Activated CD8-positive, alpha-beta T cell treated with anti-CD3 and anti-CD28 coated beads, Interleukin-2, amount 10 ng/mL, durations not matched to agents 7 days and 5 days (primary cell): ENCODE data around the gene TXNDC17. TPM values are rescaled to one million over a fixed set of nuclear protein-coding genes. Genes with fewer than 3 reads are reported as not detected.
"Not testable (repeated sequence)": the region's sequence is repeated elsewhere in the genome, so short reads cannot be mapped to it uniquely, and the experiment has no call there.

Experiments
- ATAC-seq: fragments of 150-1000 bp; cut with Tn5 transposase; one replicate; pipeline ENCODE4 v1.10.0; 2021; ENCODE audit warnings: moderate library complexity
- CTCF ChIA-PET: fragments of 350-600 bp; sonication (Branson Sonifier 250); formaldehyde crosslinking; loops from one replicate; lab custom pipeline; 2021; ENCODE audit warnings: antibody characterized with exemption; lab: Charles Lee
- POLR2A ChIA-PET: fragments of 350-600 bp; sonication (Branson Sonifier 250); formaldehyde crosslinking; loops from one replicate; lab custom pipeline; 2021; ENCODE audit warnings: antibody characterized with exemption; lab: Charles Lee
- DNase-seq: peaks from one replicate; pipeline ENCODE4 v3.0.0-alpha.2; 2020
- H3K27ac Mint-ChIP-seq: one replicate; pipeline ENCODE4 v1.8.0; 2021; ENCODE audit warnings: mild to moderate bottlenecking, mixed read lengths
- H3K27me3 Mint-ChIP-seq: one replicate; pipeline ENCODE4 v1.8.0; 2021; ENCODE audit warnings: low read depth, mixed read lengths
- H3K36me3 Mint-ChIP-seq: one replicate; pipeline ENCODE4 v1.8.0; 2021; ENCODE audit warnings: low read depth, mixed read lengths
- H3K4me1 Mint-ChIP-seq: one replicate; pipeline ENCODE4 v1.8.0; 2021; ENCODE audit warnings: low read depth, mixed read lengths
- H3K4me3 Mint-ChIP-seq: one replicate; pipeline ENCODE4 v1.8.0; 2021; ENCODE audit warnings: mild to moderate bottlenecking, mixed read lengths
- H3K9me3 Mint-ChIP-seq: one replicate; pipeline ENCODE4 v1.8.0; 2022; ENCODE audit warnings: mixed read lengths; ENCODE audit not compliant: insufficient read depth
- total RNA-seq, 2 experiments: library from RNA; stranded (reverse); gene quantifications; one replicate each; pipeline ENCODE4 v1.2.3, GENCODE V29; 2021

TXNDC17 gene
- total RNA-seq, 2 experiments from 2014 or later = 81.8 to 94.7 TPM

DNA sequence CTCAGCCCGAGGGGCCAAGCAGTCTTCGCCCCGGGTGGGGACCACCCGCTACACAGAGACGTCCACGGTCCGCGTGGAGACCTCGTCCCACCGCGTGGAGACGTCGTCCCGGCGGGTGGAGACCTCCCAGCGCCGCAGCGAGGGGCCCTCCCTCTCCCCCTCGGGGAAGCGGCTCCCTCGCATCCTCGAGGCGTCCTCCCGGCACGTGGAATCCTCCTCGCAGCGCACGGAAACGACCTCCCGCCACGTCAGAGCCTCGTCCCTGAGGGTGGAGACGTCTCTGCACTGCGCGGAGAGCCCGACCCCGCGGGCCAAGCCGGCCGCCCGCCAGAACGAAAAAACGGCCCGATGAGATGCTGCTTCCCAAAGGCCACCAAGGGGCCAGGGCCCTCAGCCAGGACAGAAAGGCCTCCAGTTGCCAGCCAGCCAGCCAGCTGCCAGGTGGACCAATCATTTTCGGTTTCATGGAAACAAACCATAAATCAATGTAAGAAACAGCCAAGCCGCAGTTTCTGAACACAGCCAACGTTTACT is 11.1 kb downstream of the TXNDC17 start:
- no peak overlapping the region for H3K27ac Mint-ChIP-seq
- ChIA-PET CTCF (interaction anchor here (0.8 to 1.3 kb wide), 3 partner anchors 10 to 178 kb away, joined by 3 to 7 read pairs (median 5); partner anchors contain the start of gene TXNDC17), POLR2A (interaction anchor here (0.6 to 2.8 kb wide), 4 partner anchors 12 to 179 kb away, joined by 3 to 36 read pairs (median 10); partner anchors contain the start of genes KIAA0753, TXNDC17 and XAF1)
- peaks cover 21% of the 10 kb centered on the region for H3K27me3 Mint-ChIP-seq
- ATAC-seq (peak; percentile 7), DNase-seq (peak; percentile 47)
- no peaks in the 10 kb centered on the region for H3K9me3 Mint-ChIP-seq
- H3K36me3 Mint-ChIP-seq = peaks cover 31% of the 10 kb centered on the region
- H3K4me1 Mint-ChIP-seq = peaks cover 51% of the 10 kb centered on the region
- H3K4me3 Mint-ChIP-seq = peak overlapping the region; percentile 97

GRCh38 chr17:6654841-6655731 is 14.2 kb downstream of the TXNDC17 start:
- peaks cover 23% of the 10 kb centered on the region for H3K27me3 Mint-ChIP-seq
- no peaks in the 10 kb centered on the region for H3K9me3 Mint-ChIP-seq
- peak overlapping the region; percentile 54 for H3K4me3 Mint-ChIP-seq
- ChIA-PET POLR2A (no interaction called here), CTCF (no interaction called here)
- ATAC-seq (no peak), DNase-seq (no peak)
- H3K36me3 Mint-ChIP-seq = peaks cover 12% of the 10 kb centered on the region
- H3K4me1 Mint-ChIP-seq = peaks cover 48% of the 10 kb centered on the region
- H3K27ac Mint-ChIP-seq = no peak overlapping the region

DNA sequence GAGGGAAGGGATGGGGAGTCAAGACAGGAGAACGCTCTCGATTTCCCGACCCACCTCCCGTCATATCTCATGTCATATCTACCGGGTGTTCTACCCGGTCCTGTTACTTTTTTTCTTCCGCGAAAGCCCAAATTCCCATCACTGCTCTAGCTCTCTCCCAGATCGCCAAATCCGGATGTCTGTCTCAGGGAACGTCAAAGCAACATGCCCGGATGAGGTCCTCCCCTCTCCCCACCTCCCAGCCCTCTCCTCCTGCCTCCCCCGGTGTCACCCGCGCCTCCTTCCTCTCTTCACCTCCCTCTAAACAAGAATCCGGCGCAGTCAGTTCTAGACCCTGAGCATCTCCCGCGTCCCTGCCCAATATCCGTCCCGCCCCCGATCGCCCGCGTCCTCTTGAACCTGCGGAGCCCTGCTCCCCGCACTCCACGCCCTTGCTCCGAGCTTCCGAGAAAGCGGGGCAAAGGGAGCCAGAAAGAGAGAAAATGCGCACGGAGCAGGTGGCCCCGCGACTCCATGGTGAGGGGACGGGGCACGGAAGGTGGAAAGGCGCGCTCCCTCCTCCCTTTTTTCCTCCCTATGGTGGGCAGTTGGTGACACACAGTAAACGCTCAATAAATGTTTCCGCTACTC is 15.0 kb downstream of the TXNDC17 start:
- H3K27ac Mint-ChIP-seq, DNase-seq, H3K9me3 Mint-ChIP-seq, ATAC-seq, POLR2A ChIA-PET, H3K36me3 Mint-ChIP-seq, CTCF ChIA-PET: not testable (repeated sequence)
- peaks cover 51% of the 10 kb centered on the region for H3K4me1 Mint-ChIP-seq
- peaks cover 23% of the 10 kb centered on the region for H3K27me3 Mint-ChIP-seq
- peak overlapping the region; percentile 54 for H3K4me3 Mint-ChIP-seq

GRCh38 chr17:6656797-6657632 is 16.2 kb downstream of the TXNDC17 start:
- ATAC-seq (peak; percentile 82), DNase-seq (peak; percentile 71)
- Mint-ChIP-seq H3K27ac (peak overlapping the region; percentile 81), H3K4me1 (peaks cover 58% of the 10 kb centered on the region), H3K4me3 (peak overlapping the region; percentile 86), H3K27me3 (peaks cover 23% of the 10 kb centered on the region)
- H3K36me3 Mint-ChIP-seq, H3K9me3 Mint-ChIP-seq: not testable (repeated sequence)
- CTCF ChIA-PET = interaction anchor here (0.9 kb wide), 1 partner anchor 10 kb away, joined by 4 read pairs; no protein-coding TSS in a partner anchor
- POLR2A ChIA-PET = interaction anchor here (1.3 kb wide), 1 partner anchor 17 kb away, joined by 3 read pairs; no protein-coding TSS in a partner anchor

DNA sequence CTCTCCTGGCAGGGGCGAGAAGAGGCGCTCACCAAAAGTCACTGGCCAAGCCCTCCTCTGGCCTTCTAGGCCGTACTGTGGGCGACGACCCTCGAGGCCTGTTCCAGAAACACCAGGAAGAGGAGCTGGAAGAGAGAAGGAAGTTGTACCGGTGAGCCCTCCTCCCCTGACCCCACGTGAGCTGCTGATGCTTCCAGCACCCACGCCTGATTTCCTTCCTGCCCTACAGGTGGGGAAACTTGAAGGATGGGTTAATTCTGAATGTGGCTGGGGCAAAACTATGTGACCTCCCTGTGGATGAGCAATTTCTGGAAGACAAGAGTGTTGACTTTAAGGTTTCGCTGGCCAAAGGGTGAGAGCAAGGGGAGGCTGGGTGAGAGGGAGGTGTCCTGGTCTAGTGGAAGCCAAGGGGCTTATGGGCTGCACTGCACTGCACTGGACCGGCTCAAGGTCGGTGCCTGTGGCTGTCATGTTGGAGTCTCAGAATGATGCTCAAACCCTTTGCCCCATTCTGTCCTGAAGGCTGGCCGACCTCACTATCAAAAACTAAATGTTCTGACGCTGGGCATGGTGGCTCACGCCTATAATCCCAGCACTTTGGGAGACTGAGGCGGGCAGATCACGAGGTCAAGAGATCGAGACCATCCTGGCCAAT is 16.9 kb downstream of the TXNDC17 start:
- Mint-ChIP-seq H3K9me3 (no peaks in the 10 kb centered on the region), H3K4me3 (peak overlapping the region; percentile 86), H3K27me3 (peaks cover 30% of the 10 kb centered on the region), H3K27ac (peak overlapping the region; percentile 81), H3K4me1 (peaks cover 55% of the 10 kb centered on the region), H3K36me3 (peaks cover 8% of the 10 kb centered on the region)
- DNase-seq (no peak), ATAC-seq (no peak)
- CTCF ChIA-PET = interaction anchor here (0.9 kb wide), 1 partner anchor 9 kb away, joined by 4 read pairs; no protein-coding TSS in a partner anchor
- POLR2A ChIA-PET = interaction anchor here (1.3 kb wide), 1 partner anchor 18 kb away, joined by 3 read pairs; no protein-coding TSS in a partner anchor

DNA sequence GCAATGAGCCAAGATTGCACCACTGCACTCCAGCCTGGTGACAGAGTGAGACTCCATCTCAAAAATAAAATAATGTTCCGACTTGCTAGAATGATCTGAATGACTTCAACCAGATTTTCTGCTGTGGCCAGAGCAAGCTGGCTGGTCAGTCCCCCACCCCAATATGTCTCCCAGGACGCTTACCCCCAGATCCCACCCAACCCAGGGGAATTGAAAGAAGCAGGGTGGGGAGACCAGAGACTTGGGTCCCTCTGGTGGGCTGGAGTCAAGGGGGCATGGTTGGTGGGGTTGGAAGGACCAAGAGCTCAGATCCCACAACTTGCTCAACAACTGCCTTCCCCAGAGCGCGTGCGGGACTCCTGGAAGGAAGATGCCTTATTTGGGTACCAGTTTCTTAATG is 17.6 kb downstream of the TXNDC17 start:
- H3K36me3 Mint-ChIP-seq, POLR2A ChIA-PET, ATAC-seq, H3K9me3 Mint-ChIP-seq, DNase-seq, H3K27ac Mint-ChIP-seq: not testable (repeated sequence)
- Mint-ChIP-seq H3K4me3 (peak overlapping the region; percentile 9), H3K4me1 (peaks cover 51% of the 10 kb centered on the region), H3K27me3 (peaks cover 28% of the 10 kb centered on the region)
- CTCF ChIA-PET = interaction anchor here (1.4 kb wide), 1 partner anchor 363 kb away, joined by 3 read pairs; no protein-coding TSS in a partner anchor

DNA sequence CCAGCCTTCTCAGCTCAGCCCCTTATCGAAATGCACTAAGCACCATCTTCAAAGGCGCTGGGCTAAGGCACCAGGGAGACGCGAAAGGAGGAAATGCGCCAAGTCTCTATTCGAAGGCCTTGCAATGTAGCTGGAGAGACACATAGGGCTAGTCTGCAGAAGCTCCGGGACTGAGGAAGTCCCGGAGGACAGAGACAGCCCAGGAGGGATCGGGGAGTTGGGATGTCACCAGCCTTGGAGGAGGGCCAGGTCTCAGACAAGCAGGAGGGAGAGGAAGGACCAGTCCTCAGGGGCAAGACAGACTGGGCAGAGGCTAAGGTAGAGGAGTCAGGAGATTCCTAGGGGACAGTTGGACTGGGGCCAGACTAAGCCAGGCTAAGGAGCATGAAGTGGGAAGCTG is 19.2 kb downstream of the TXNDC17 start:
- H3K4me1 Mint-ChIP-seq = peaks cover 44% of the 10 kb centered on the region
- no peaks in the 10 kb centered on the region for H3K9me3 Mint-ChIP-seq
- H3K27me3 Mint-ChIP-seq = peaks cover 22% of the 10 kb centered on the region
- ChIA-PET POLR2A (interaction anchor here (0.6 to 1.1 kb wide), 2 partner anchors 98 to 1514 kb away, joined by 3 read pairs; no protein-coding TSS in a partner anchor), CTCF (no interaction called here)
- H3K27ac Mint-ChIP-seq = no peak overlapping the region
- no peak for ATAC-seq
- H3K36me3 Mint-ChIP-seq = peaks cover 5% of the 10 kb centered on the region
- no peak for DNase-seq
- H3K4me3 Mint-ChIP-seq = no peak overlapping the region

DNA sequence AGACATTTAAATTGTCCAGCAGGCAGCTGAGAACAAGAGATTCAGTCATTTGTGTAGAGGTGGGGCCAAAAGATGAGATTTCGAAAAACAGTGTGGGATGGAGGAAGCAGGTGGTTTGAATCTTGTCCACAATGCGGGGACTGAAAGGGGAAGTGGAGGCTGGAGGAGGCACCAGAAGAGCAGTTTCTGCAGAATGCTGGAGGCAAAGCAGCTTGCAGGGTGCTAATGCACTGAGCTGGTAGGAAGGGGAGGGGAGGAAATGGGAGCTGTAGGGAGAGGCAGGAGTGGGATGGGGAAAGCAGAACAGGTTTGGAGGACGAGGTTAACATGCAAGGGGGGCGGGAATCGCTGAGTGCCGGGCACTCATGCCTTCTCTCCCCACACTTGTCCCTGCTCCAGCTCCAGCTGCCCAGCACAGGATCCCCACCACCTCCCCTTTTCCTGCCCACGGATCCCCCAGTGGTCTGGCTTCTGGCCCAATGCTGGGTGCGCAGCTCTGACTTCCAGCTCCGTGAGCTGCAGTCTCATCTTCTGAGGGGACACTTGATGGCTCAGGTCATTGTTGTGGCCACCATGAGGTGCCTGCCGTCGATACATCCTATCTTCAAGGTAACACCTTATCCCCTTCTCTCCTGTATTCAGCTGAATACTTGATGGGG is 20.1 kb downstream of the TXNDC17 start:
- DNase-seq (peak; percentile 47), ATAC-seq (no peak)
- Mint-ChIP-seq H3K27ac (no peak overlapping the region), H3K4me1 (peaks cover 37% of the 10 kb centered on the region), H3K36me3 (peaks cover 5% of the 10 kb centered on the region), H3K27me3 (peaks cover 15% of the 10 kb centered on the region), H3K9me3 (no peaks in the 10 kb centered on the region), H3K4me3 (peak overlapping the region; percentile 0)
- CTCF ChIA-PET = interaction anchor here (0.7 to 1.2 kb wide), 6 partner anchors 11 to 343 kb away, joined by 3 read pairs; no protein-coding TSS in a partner anchor
- POLR2A ChIA-PET = interaction anchor here (1.1 kb wide), 1 partner anchor 97 kb away, joined by 3 read pairs; no protein-coding TSS in a partner anchor

DNA sequence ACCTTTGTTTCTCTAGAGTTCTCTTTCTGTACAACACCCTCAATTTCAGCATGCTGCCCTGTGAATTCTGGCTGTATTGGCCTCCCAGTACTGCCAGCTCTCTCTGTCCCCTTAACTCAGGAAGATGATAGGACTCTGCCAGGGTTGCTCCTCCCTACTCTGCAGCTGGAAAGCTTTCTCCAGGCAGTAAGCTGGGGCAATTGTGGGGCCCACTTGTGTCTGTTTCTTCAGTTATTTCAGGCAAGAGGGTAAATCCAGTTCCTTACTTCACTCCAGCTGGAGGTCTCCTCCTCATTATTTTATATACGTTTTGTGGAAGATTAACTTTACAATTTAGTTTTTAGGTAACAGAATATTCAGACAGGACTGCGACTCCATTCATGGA is 20.6 kb downstream of the TXNDC17 start:
- Mint-ChIP-seq H3K9me3 (no peaks in the 10 kb centered on the region), H3K27me3 (peaks cover 12% of the 10 kb centered on the region), H3K4me3 (no peak overlapping the region), H3K36me3 (peaks cover 5% of the 10 kb centered on the region), H3K4me1 (peaks cover 37% of the 10 kb centered on the region), H3K27ac (no peak overlapping the region)
- no peak for DNase-seq
- no peak for ATAC-seq
- POLR2A ChIA-PET = interaction anchor here (1.1 kb wide), 1 partner anchor 96 kb away, joined by 3 read pairs; no protein-coding TSS in a partner anchor
- CTCF ChIA-PET = interaction anchor here (0.8 to 1.4 kb wide), 6 partner anchors 11 to 343 kb away, joined by 3 read pairs; no protein-coding TSS in a partner anchor

GRCh38 chr17:6663200-6663599 is 22.3 kb downstream of the TXNDC17 start:
- DNase-seq, ATAC-seq, H3K27ac Mint-ChIP-seq, H3K36me3 Mint-ChIP-seq, H3K4me3 Mint-ChIP-seq, POLR2A ChIA-PET, H3K9me3 Mint-ChIP-seq, CTCF ChIA-PET: not testable (repeated sequence)
- Mint-ChIP-seq H3K4me1 (peaks cover 30% of the 10 kb centered on the region), H3K27me3 (peaks cover 16% of the 10 kb centered on the region)
